Esophagus squamous epithelium (tissue), 5 donors: ENCODE results near the gene HINT1. TPM values are rescaled to one million over a fixed set of nuclear protein-coding genes. Genes with fewer than 3 reads are reported as not detected.
"Not testable (repeated sequence)": the region's sequence is repeated elsewhere in the genome, so short reads cannot be mapped to it uniquely, and the experiment has no call there.

Experiments
- DNase-seq: peaks from one replicate; lab custom pipeline; 2025; lab: John Stamatoyannopoulos, UW
- H3K27ac ChIP-seq, 4 donors: fragments of 200-600 bp; sonication (generic); one replicate each; pipeline ENCODE4 v1.5.1; 2016 to 2019; ENCODE audit warnings: mild to moderate bottlenecking in 1 of 4
- H3K27me3 ChIP-seq, 4 donors: fragments of 200-600 bp; sonication (generic); 1 replicate in 3 of 4; 2 replicates in 1 of 4; pipeline versions ENCODE4 v1.5.1 to v1.6.0; 2017 to 2021; ENCODE audit warnings: antibody characterized with exemption in 1 of 4
- H3K36me3 ChIP-seq, 3 donors: fragments of 200-600 bp; sonication (generic); one replicate each; pipeline ENCODE4 v1.5.1; 2016 to 2019
- H3K4me1 ChIP-seq, 3 donors: fragments of 200-600 bp; sonication (generic); one replicate each; pipeline ENCODE4 v1.5.1; 2017 to 2019
- H3K4me3 ChIP-seq, 4 donors: fragments of 200-600 bp; sonication (generic); 1 replicate in 3 of 4; 2 replicates in 1 of 4; pipeline ENCODE4 v1.5.1; 2016 to 2019; ENCODE audit warnings: mild to moderate bottlenecking in 2 of 4, moderate library complexity in 1 of 4
- H3K9me3 ChIP-seq, 3 donors: fragments of 200-600 bp; sonication (generic); one replicate each; pipeline ENCODE4 v1.5.1; 2016 to 2019
- POLR2A ChIP-seq, 4 donors: fragments of 450-650 bp; IDR thresholded peaks; one replicate each; pipeline ENCODE4 v1.6.1; 2017; ENCODE audit warnings: antibody characterized with exemption in 4 of 4, mild to moderate bottlenecking in 4 of 4, moderate library complexity in 3 of 4
- WGBS, 2 donors: methylation state at CpG; one replicate each; pipeline ENCODE4 v1.1.5; 2018; 5-methylcytosine and 5-hydroxymethylcytosine counted together
- intact Hi-C: fragments of 100-400 bp; cut with DNase I; formaldehyde crosslinking; loops from one replicate; pipeline ENCODE4 v1.15.0; 2022
- total RNA-seq, 4 donors: library from RNA; depleted of rRNA; stranded (reverse); fragments of >200 nt; gene quantifications; one replicate each; pipeline ENCODE4 v1.1.0, GENCODE V29; 2016
- TF ChIP-seq, protein P1 (sequence below), 6 experiments: fragments of 450-650 bp in 4 of 6; fragments of 200-600 bp in 2 of 6; sonication (generic) in 2 of 6; IDR thresholded peaks; one replicate each; pipeline ENCODE4 v1.5.1; 2016 to 2019; ENCODE audit warnings: antibody characterized with exemption in 6 of 6, mild to moderate bottlenecking in 4 of 6, moderate library complexity in 4 of 6
- donor health status: DM: yes; HTN: yes; CAD: no.

The HINT1 gene
- total RNA-seq, 4 donors from 2014 or later: 65.0 to 241 (median 207) TPM

DNA sequence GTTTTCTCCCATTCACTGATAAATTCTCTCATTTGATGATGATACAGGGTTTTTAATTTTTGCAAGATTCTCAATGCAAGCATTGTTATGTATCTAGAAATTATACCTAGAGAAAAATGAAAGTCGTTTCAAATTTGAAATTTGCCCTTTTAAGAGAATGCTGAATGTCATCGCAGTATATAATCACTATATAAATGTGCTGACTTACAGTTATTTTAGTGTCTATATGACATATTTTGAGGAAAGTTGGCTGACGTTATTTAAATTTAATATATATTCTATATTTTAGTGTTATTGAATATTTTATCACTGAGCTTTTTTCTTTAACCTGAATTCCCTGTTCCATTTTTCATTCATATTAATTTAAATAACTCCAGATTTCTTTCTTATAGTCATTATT is 35.5 kb upstream of the HINT1 start:
- Histone ChIP-seq H3K27me3 (no peaks in the 10 kb centered on the region), H3K9me3 (no peaks in the 10 kb centered on the region), H3K4me1 (no peaks in the 10 kb centered on the region), H3K27ac (no peak overlapping the region), H3K36me3 (peaks cover 0 to 11% (median 0%) of the 10 kb centered on the region in 3 donors), H3K4me3 (no peak overlapping the region)
- no peak for DNase-seq
- intact Hi-C loops: no loop called here
- TF ChIP-seq, protein P1, sequence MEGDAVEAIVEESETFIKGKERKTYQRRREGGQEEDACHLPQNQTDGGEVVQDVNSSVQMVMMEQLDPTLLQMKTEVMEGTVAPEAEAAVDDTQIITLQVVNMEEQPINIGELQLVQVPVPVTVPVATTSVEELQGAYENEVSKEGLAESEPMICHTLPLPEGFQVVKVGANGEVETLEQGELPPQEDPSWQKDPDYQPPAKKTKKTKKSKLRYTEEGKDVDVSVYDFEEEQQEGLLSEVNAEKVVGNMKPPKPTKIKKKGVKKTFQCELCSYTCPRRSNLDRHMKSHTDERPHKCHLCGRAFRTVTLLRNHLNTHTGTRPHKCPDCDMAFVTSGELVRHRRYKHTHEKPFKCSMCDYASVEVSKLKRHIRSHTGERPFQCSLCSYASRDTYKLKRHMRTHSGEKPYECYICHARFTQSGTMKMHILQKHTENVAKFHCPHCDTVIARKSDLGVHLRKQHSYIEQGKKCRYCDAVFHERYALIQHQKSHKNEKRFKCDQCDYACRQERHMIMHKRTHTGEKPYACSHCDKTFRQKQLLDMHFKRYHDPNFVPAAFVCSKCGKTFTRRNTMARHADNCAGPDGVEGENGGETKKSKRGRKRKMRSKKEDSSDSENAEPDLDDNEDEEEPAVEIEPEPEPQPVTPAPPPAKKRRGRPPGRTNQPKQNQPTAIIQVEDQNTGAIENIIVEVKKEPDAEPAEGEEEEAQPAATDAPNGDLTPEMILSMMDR (IDR thresholded peaks at IDR 0.05): no peak
- TF ChIP-seq POLR2A (IDR thresholded peaks at IDR 0.05): no peak
- WGBS, 2 donors: 90 to 95% methylated on average over 3 of the region's 3 CpGs

DNA sequence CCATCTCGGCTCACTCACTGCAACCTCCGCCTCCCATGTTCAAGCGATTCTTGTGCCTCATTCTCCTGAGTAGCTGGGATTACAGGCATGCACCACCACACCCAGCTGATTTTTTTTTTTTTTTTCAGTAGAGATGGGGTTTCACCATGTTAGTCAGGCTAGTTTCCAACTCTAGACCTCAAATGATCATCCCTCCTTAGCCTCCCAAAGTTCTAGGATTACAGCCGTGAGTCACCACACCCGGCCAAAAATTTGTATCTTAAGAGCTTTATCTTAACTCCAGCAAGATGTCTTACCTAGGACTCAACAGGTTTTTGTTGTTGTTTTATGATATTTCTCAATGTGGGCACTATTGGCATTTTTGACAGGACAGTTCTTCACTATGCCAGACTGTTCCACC is 33.6 kb upstream of the HINT1 start:
- intact Hi-C loops: no loop called here
- 87 to 88% methylated on average over 5 of the region's 5 CpGs for WGBS, 2 donors

DNA sequence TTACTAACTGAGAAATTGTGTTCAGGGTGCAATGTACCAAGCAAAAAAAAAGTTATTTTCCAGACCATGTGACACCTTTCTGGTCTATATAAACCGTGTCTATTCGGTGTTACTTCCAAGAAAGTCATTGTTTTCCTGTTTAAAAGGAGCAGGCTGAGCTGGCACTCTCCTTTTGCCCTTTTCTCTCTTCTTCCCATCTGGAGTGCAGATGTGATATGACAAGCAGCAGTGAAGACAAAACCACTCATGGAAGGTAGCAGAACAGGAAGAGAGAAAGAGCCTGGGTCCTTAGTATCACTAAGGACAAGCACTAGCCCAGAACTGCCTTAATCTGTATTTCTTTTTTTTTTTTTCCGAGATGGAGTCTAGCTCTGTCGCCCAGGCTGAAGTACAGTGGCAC is 31.3 kb upstream of the HINT1 start:
- Histone ChIP-seq H3K27me3 (no peaks in the 10 kb centered on the region), H3K9me3 (no peaks in the 10 kb centered on the region), H3K4me1 (no peaks in the 10 kb centered on the region), H3K27ac (no peak overlapping the region), H3K4me3 (no peak overlapping the region), H3K36me3 (peaks cover 0 to 7% (median 0%) of the 10 kb centered on the region in 3 donors)
- 77 to 78% methylated on average over 3 of the region's 4 CpGs for WGBS, 2 donors
- intact Hi-C loops: no loop called here
- no peak for DNase-seq
- TF ChIP-seq, protein P1 (IDR thresholded peaks at IDR 0.05): no peak
- TF ChIP-seq POLR2A (IDR thresholded peaks at IDR 0.05): no peak

More for the DNA sequence above, 33.6 kb upstream of the HINT1 start:
- TF ChIP-seq POLR2A (IDR thresholded peaks at IDR 0.05): no peak
- TF ChIP-seq, protein P1 (IDR thresholded peaks at IDR 0.05): no peak
- Histone ChIP-seq H3K27ac (no peak overlapping the region), H3K27me3 (no peaks in the 10 kb centered on the region), H3K4me3 (no peak overlapping the region), H3K36me3 (peaks cover 0 to 11% (median 0%) of the 10 kb centered on the region in 3 donors), H3K4me1 (no peaks in the 10 kb centered on the region), H3K9me3 (no peaks in the 10 kb centered on the region)
- DNase-seq: no peak

DNA sequence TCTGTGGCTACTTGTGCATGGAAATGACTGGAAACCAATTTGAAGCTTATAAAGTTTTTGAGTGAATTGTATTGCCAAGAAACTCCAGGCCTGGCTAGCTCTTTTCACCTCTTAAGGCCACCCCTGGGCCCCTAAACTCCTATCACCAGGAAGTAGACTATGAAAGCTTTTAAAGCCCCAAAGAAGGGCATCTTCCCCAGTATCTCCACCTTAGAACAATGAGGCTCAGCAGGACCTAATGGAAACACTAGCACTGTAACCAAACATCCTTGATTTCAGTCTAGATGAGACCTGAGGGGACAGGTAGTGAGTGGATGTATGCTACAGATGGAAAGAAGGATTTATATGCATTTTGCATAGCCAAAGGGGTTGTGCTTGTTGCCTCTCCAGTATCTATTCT is 30.6 kb upstream of the HINT1 start:
- TF ChIP-seq, protein P1 (IDR thresholded peaks at IDR 0.05): no peak
- no peak for TF ChIP-seq POLR2A (IDR thresholded peaks at IDR 0.05)
- Histone ChIP-seq H3K4me1 (no peaks in the 10 kb centered on the region), H3K27me3 (no peaks in the 10 kb centered on the region), H3K9me3 (no peaks in the 10 kb centered on the region), H3K36me3 (peaks cover 0 to 7% (median 0%) of the 10 kb centered on the region in 3 donors), H3K4me3 (no peak overlapping the region), H3K27ac (no peak overlapping the region)
- DNase-seq: no peak
- intact Hi-C loops: no loop called here

DNA sequence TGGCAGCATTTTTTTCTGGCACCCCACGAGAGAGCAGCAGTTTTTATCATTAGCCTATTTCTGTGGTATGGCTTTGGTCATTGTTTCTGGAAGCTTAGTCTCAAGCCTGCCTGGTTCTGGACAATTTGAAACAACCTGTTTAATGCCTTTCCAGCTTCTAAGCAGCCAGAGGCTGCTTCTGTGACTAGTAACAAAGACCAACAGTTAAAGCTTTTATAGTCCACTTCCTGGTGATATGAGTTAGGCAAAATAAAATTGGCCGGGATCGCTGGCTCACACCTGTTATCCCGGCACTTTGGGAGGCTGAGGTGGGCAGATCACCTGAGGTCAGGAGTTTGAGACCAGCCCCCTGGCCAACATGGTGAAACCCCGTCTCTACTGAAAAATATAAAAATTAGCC is 29.7 kb upstream of the HINT1 start:
- 77 to 95% methylated on average over 2 to 5 of the region's 5 CpGs for WGBS, 2 donors
- intact Hi-C loops: no loop called here
- Histone ChIP-seq H3K27me3 (no peaks in the 10 kb centered on the region), H3K4me3 (no peak overlapping the region), H3K36me3 (peaks cover 0 to under 1% (median 0%) of the 10 kb centered on the region in 3 donors), H3K27ac (no peak overlapping the region), H3K4me1 (no peaks in the 10 kb centered on the region), H3K9me3 (no peaks in the 10 kb centered on the region)
- TF ChIP-seq, protein P1 (IDR thresholded peaks at IDR 0.05): no peak
- no peak for DNase-seq

DNA sequence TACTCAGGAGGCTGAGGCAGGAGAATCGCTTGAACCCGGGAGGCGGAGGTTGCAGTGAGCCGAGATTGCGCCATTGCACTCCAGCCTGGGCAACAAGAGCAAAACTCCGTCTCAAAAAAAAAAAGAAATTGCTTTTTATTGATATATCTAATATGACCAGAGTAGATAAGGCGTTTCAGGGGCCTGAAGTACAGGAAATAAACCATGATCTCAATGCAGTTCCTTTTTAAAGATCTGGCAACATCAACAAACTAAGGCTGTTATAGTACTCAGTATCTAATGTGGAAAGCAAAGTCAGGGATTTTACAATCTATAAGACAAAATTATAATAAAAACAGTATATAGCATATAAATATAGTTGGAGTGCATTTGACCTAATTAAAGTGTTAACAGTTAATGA is 28.8 kb upstream of the HINT1 start:
- intact Hi-C loops, H3K4me1 ChIP-seq, H3K4me3 ChIP-seq, H3K9me3 ChIP-seq, DNase-seq, H3K36me3 ChIP-seq, H3K27me3 ChIP-seq, H3K27ac ChIP-seq: not testable (repeated sequence)
- 80 to 97% methylated on average over 7 of the region's 7 CpGs for WGBS, 2 donors
